Liver (tissue), 9 donors: Measurements from ENCODE around the gene CBX8. TPM values are rescaled to one million over a fixed set of nuclear protein-coding genes. Genes with fewer than 3 reads are reported as not detected.

Experiments
- DNase-seq: peaks from one replicate; pipeline ENCODE4 v3.0.0-alpha.2; 2017; ENCODE audit warnings: low spot score
- H3K27ac ChIP-seq, 2 donors: one replicate each; pipeline ENCODE4 v1.7.0; 2013; ENCODE audit warnings: inconsistent platforms in 2 of 2, low read length in 2 of 2, control low read depth in 1 of 2, low read depth in 1 of 2, mild to moderate bottlenecking in 1 of 2
- H3K27me3 ChIP-seq, 4 donors: one replicate each; pipeline versions ENCODE4 v1.6.1 to v1.7.0; 2013; ENCODE audit warnings: low read length in 3 of 4, inconsistent platforms in 1 of 4, mild to moderate bottlenecking in 1 of 4, moderate library complexity in 1 of 4; ENCODE audit not compliant: control insufficient read depth in 4 of 4, insufficient read depth in 4 of 4
- H3K36me3 ChIP-seq, 4 donors: one replicate each; pipeline versions ENCODE4 v1.6.1 to v1.7.0; 2013; ENCODE audit warnings: low read length in 3 of 4, mild to moderate bottlenecking in 3 of 4, low read depth in 1 of 4, moderate library complexity in 1 of 4; ENCODE audit not compliant: control insufficient read depth in 4 of 4, insufficient read depth in 3 of 4
- H3K4me1 ChIP-seq, 4 donors: one replicate each; pipeline versions ENCODE4 v1.6.1 to v1.7.0; 2013; ENCODE audit warnings: low read length in 3 of 4, mild to moderate bottlenecking in 3 of 4, moderate library complexity in 1 of 4; ENCODE audit not compliant: control insufficient read depth in 4 of 4, insufficient read depth in 4 of 4
- H3K4me3 ChIP-seq, 3 donors: one replicate each; pipeline versions ENCODE4 v1.6.1 to v1.7.0; 2013; ENCODE audit warnings: low read length in 3 of 3, control low read depth in 1 of 3, low read depth in 1 of 3, mild to moderate bottlenecking in 1 of 3
- H3K9ac ChIP-seq, 2 donors: one replicate each; pipeline ENCODE4 v1.7.0; 2013; ENCODE audit warnings: low read length in 2 of 2, mild to moderate bottlenecking in 2 of 2, moderate library complexity in 2 of 2, control low read depth in 1 of 2, low read depth in 1 of 2
- H3K9me3 ChIP-seq, 4 donors: one replicate each; pipeline versions ENCODE4 v1.6.1 to v1.7.0; 2013; ENCODE audit warnings: low read length in 3 of 4; ENCODE audit not compliant: control insufficient read depth in 4 of 4
- EGR1 ChIP-seq, 2 donors: IDR thresholded peaks; 2 replicates each; pipeline ENCODE4 v1.6.1; 2016 to 2018; ENCODE audit warnings: antibody characterized with exemption in 2 of 2, low read depth in 2 of 2
- FOXA1 ChIP-seq: IDR thresholded peaks from 2 replicates; pipeline ENCODE4 v1.6.1; 2016; ENCODE audit warnings: antibody characterized with exemption
- FOXA2 ChIP-seq: IDR thresholded peaks from 2 replicates; pipeline ENCODE4 v1.6.1; 2016; ENCODE audit warnings: antibody characterized with exemption
- GABPA ChIP-seq, 2 donors: IDR thresholded peaks in 1 of 2; conservative IDR thresholded peaks in 1 of 2; 2 replicates each; pipeline ENCODE4 v1.6.1; 2016; ENCODE audit warnings: antibody characterized with exemption in 2 of 2, mild to moderate bottlenecking in 1 of 2, moderate library complexity in 1 of 2
- HNF4A ChIP-seq, 2 donors: conservative IDR thresholded peaks; 2 replicates each; pipeline ENCODE4 v1.6.1; 2016; ENCODE audit warnings: antibody characterized with exemption in 2 of 2, mild to moderate bottlenecking in 2 of 2
- JUND ChIP-seq, 2 donors: IDR thresholded peaks; 2 replicates each; pipeline ENCODE4 v1.6.1; 2016; ENCODE audit warnings: antibody characterized with exemption in 2 of 2
- REST ChIP-seq: IDR thresholded peaks from 2 replicates; pipeline ENCODE4 v1.6.1; 2016; ENCODE audit warnings: antibody characterized with exemption, mild to moderate bottlenecking
- RXRA ChIP-seq, 2 donors: IDR thresholded peaks; 2 replicates each; pipeline ENCODE4 v1.6.1; 2017 to 2018; ENCODE audit warnings: antibody characterized with exemption in 2 of 2, mild to moderate bottlenecking in 1 of 2
- SP1 ChIP-seq: IDR thresholded peaks from 2 replicates; pipeline ENCODE4 v1.6.1; 2018; ENCODE audit warnings: antibody characterized with exemption, mild to moderate bottlenecking
- YY1 ChIP-seq: IDR thresholded peaks from 2 replicates; pipeline ENCODE4 v1.6.1; 2016; ENCODE audit warnings: antibody characterized with exemption, mild to moderate bottlenecking
- WGBS: extraction: QIAGEN DNeasy Blood & Tissue Kit; methylation state at CpG from one replicate; pipeline ENCODE4 v1.1.7; 2013; 5-methylcytosine and 5-hydroxymethylcytosine counted together
- polyA plus RNA-seq, 2 donors: library from polyadenylated mRNA; stranded (reverse) in 1 of 2; unstranded in 1 of 2; fragments of 200-250 nt in 1 of 2; fragments of >200 nt in 1 of 2; fragmentation: Nextera tagmentation in 1 of 2; extraction: Ambion mirVana in 1 of 2; gene quantifications; one replicate each; pipeline versions ENCODE4 v1.2.1 to v1.2.3, GENCODE V29; 2013 to 2015
- total RNA-seq, 2 donors: library from RNA; depleted of rRNA; stranded (reverse); fragments of >200 nt; gene quantifications; one replicate each; pipeline ENCODE4 v1.2.3, GENCODE V29; 2014
- donor health status: healthy.
- donor health status: healthy.
- donor health status: healthy.
- donor health status: healthy.
- donor health status: healthy.

CBX8 gene
- total and polyA plus RNA-seq, 4 donors, result 0.75 to 2.7 (median 1.9) TPM

- peaks cover 0 to 4% (median 2%) of the 10 kb centered on the region in 4 donors for H3K4me1 ChIP-seq
- H3K27me3 ChIP-seq, result peaks cover 0 to 1% (median 0%) of the 10 kb centered on the region in 4 donors
- no peak overlapping the region for H3K4me3 ChIP-seq
- peak; percentile 23 for TF ChIP-seq FOXA2
- TF ChIP-seq HNF4A (conservative IDR thresholded peaks at IDR 0.05), result no peak
- no peaks in the 10 kb centered on the region for H3K9me3 ChIP-seq
- H3K9ac ChIP-seq, result no peak overlapping the region
- no peak overlapping the region for H3K27ac ChIP-seq
- WGBS, result 78% methylated on average over 12 of the region's 12 CpGs
- no peaks in the 10 kb centered on the region for H3K36me3 ChIP-seq
- DNase-seq, result no peak
These were observed 24.6 kb upstream of the CBX8 start for GRCh38 chr17:79821331-79822095.

DNA sequence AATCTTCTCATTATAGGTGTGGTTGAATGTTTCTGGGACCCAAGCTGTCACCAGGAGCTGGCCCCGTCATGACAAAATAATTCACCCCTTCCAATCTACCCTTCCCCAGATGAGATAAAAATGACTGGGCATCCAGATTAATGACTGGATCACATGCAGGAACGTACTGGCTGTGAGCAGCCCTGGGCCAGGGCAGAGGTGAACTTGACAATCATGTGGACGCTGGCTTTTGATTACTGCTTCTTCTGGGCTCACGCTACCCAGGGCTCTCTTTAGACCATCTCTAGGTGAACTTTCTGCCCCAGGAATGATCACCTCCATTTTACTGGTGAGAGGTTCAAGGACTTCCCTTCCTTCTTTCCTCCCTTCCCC, 24.1 kb upstream of the CBX8 start:
- no peak overlapping the region for H3K4me3 ChIP-seq
- H3K27me3 ChIP-seq, result peaks cover 0 to 4% (median 0%) of the 10 kb centered on the region in 4 donors
- H3K4me1 ChIP-seq, result peaks cover 0 to 4% (median under 1%) of the 10 kb centered on the region in 4 donors
- no peak for DNase-seq
- H3K9ac ChIP-seq, result no peak overlapping the region
- TF ChIP-seq SP1 (no peak), FOXA2 (no peak), GABPA (IDR thresholded peaks at IDR 0.05 in 1 of 2, conservative IDR thresholded peaks at IDR 0.05 in 1 of 2) (no peak), FOXA1 (no peak), YY1 (no peak), REST (no peak), RXRA (IDR thresholded peaks at IDR 0.05) (no peak), JUND (IDR thresholded peaks at IDR 0.05) (no peak)
- no peaks in the 10 kb centered on the region for H3K36me3 ChIP-seq
- H3K27ac ChIP-seq, result no peak overlapping the region
- 93% methylated on average over 4 of the region's 4 CpGs for WGBS
- no peaks in the 10 kb centered on the region for H3K9me3 ChIP-seq

DNA sequence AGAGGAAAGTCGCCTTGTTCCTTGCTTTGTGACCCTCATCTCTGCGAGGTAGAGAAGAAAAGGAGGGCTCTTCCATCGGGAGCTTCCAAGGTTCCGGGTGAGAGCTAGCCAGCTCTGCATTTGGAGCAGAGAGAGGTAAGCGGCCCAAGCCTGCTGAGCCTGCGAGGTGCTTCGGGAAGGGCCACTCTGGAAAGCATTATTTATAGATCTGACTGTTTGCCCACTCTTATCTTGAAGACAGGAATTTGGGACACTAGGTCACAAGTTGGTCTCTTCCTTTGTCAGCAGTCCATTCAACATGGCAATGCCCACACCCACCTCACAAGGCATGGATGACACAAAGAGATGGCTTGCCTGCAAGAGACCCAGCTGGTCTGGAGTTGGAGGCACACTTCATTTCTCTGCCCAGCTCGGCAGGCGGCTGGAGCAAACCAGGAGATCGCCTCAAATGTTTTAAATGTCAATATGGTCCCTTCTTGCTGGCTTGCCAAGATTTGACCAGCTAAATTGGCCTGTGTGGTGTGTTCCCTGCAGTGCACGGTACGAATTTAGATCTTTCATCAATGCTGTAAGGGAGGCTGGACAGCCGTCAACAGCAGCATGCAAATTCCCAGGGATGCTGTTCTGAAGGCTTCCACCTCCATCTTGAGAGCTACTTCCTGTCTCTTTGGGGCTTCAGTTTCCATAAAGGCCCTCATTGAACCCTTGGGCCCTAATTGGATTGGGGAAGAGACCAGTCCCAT, 22.8 kb upstream of the CBX8 start:
- Histone ChIP-seq H3K27me3 (peaks cover 0 to 4% (median 0%) of the 10 kb centered on the region in 4 donors), H3K4me3 (no peak overlapping the region), H3K9ac (no peak overlapping the region), H3K36me3 (no peaks in the 10 kb centered on the region), H3K27ac (no peak overlapping the region), H3K4me1 (peaks cover 3 to 12% (median 8%) of the 10 kb centered on the region in 4 donors), H3K9me3 (no peaks in the 10 kb centered on the region)
- no peak for DNase-seq
- no peak for TF ChIP-seq FOXA1
- no peak for TF ChIP-seq EGR1 (IDR thresholded peaks at IDR 0.05; ENCODE audit: low read depth in 2 of 2)
- TF ChIP-seq REST, result no peak
- TF ChIP-seq SP1, result no peak
- 93% methylated on average over 13 of the region's 13 CpGs for WGBS
